ENCODE measurements around the gene STAB2. TPM values are rescaled to one million over a fixed set of nuclear protein-coding genes. Genes with fewer than 3 reads are reported as not detected.

Gene STAB2
- polyA plus RNA-seq, 1 of the 3 experiments (the other 2 are of a cell fraction), result not detected

DNA sequence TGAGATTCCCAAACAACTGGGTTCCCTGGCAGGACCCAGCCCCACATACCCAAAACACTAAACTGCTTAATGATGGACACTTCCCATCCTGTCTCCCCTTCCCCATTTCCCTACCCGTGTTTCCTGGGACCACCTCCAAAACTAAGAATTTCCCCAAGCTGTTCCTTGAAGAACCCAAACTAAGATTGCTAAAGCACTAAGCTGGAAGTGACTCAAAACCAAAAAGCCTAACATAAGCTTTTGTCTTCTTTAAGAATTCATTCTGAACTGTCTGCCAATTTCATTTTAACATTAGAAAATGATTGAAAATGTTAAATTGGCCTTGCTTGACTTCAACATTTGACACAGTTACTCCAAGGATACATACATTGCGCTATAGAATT lies 29.5 kb upstream of the STAB2 start (continued):
- TF ChIP-seq, protein P1, sequence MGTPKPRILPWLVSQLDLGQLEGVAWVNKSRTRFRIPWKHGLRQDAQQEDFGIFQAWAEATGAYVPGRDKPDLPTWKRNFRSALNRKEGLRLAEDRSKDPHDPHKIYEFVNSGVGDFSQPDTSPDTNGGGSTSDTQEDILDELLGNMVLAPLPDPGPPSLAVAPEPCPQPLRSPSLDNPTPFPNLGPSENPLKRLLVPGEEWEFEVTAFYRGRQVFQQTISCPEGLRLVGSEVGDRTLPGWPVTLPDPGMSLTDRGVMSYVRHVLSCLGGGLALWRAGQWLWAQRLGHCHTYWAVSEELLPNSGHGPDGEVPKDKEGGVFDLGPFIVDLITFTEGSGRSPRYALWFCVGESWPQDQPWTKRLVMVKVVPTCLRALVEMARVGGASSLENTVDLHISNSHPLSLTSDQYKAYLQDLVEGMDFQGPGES (IDR thresholded peaks at IDR 0.05; ENCODE audit: low read depth, low read length), result no peak
- TF ChIP-seq EP300 (IDR thresholded peaks at IDR 0.05; ENCODE audit: borderline replicate concordance in 1 of 2, low read depth in 1 of 2, low read length in 1 of 2), result no peak

DNA sequence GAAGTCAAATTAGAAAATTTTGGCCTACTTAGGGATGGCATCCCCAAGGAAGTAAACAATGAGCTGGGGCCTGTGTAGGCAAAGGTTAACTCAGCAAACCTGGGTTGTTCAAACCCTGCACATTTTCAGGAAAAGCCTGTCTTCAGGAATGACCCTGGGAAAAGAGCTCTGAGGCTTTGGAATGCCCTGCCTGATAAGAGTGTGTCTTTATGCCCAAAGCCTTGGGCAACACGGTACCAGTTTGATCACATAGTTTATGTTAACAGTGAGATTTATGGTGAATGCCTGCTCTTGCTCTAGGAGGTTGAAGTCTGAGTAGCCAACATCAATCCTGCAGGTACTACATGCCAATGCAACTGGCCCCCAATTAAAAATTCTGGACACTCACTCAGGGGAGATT lies 28.2 kb upstream of the STAB2 start:
- no peaks in the 10 kb centered on the region for H3K79me2 ChIP-seq (ENCODE audit: insufficient read depth)
- H3K4me2 ChIP-seq, result no peak overlapping the region
- no peaks in the 10 kb centered on the region for H3K9me3 ChIP-seq
- no peaks in the 10 kb centered on the region for H3K27me3 ChIP-seq (ENCODE audit: insufficient read depth)
- H3K36me3 ChIP-seq (replicated peaks in 1 of 2; ENCODE audit: control insufficient read depth in 1 of 2, insufficient read depth in 2 of 2, low read length in 1 of 2), result no peaks in the 10 kb centered on the region
- WGBS (ENCODE audit: low lambda C conversion rate), result no CpG with 5 or more reads among the region's 1 CpG
- H3K9ac ChIP-seq, result no peak overlapping the region
- ChIA-PET POLR2A (no interaction called here), CTCF (interaction anchor here (0.7 kb wide), 1 partner anchor 73 kb away, joined by 3 read pairs; no protein-coding TSS in a partner anchor)
- TF ChIP-seq FOXM1 (IDR thresholded peaks at IDR 0.05; ENCODE audit: low read depth), result no peak
- peaks cover 5% of the 10 kb centered on the region for H3F3A ChIP-seq (replicated peaks; ENCODE audit: insufficient read depth)
- H3K9me2 ChIP-seq, result no peaks in the 10 kb centered on the region
- no peak overlapping the region for H3K27ac ChIP-seq (ENCODE audit: low read depth in 2 of 2, low read length in 1 of 2)
- no peak for DNase-seq
- no peak overlapping the region for H3K4me3 ChIP-seq (ENCODE audit: low read depth in 2 of 2, low read length in 1 of 2)
- H2AFZ ChIP-seq (ENCODE audit: low read depth), result no peak overlapping the region
- H3K4me1 ChIP-seq (ENCODE audit: control insufficient read depth in 1 of 2, insufficient read depth in 2 of 2, low read depth in 1 of 2, low read length in 1 of 2), result peaks cover 0 to 5% of the 10 kb centered on the region in 2 experiments; a peak in 2 of 4 replicates
- no peaks in the 10 kb centered on the region for H4K20me1 ChIP-seq (ENCODE audit: insufficient read depth)

DNA sequence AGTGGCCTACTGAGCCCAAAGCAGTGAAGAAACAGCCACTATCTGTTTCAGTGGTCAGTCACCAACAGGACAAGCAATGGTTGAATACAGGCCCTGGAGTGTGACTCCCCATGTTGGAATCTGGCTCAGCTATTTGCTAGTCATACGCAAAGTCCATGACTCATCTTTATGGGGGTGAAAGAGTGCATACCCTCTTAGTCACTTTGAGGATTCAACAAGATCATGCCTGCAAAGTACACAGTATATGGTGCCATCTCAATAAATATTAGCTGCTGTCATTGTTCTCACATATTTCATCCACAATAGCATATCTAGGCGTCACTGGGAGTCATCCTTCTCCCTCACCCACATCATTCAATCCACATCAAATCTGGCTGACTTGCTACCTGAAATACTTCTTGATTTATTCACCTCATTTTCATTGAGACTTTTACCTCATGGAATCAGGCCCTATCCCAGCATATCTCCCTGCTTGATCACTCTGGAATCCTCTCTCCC lies 26.4 kb upstream of the STAB2 start:
- Histone ChIP-seq H3K9ac (peak overlapping the region; percentile 22; the same call in 1 of the 2 replicates), H3K4me2 (peak overlapping the region; percentile 42; the same call in 1 of the 2 replicates)
- 2% methylated on average over 2 of the region's 2 CpGs for WGBS (ENCODE audit: low lambda C conversion rate)
- TF ChIP-seq EP300 (IDR thresholded peaks at IDR 0.05; ENCODE audit: borderline replicate concordance in 1 of 2, low read depth in 1 of 2, low read length in 1 of 2) (peak in 1 of 2 experiments; percentile 85; a peak in 2 of 4 replicates), RXRA (IDR thresholded peaks at IDR 0.05; ENCODE audit: borderline replicate concordance, low read depth) (peak; percentile 89), SIN3A (IDR thresholded peaks at IDR 0.05; ENCODE audit: borderline replicate concordance, low read depth, low read length) (0 out of 2 replicates have a peak, but pooled peaks have one; percentile 21), YY1 (IDR thresholded peaks at IDR 0.05; ENCODE audit: low read depth) (peak; percentile 44; the same call in 1 of the 2 replicates), NFIC (IDR thresholded peaks at IDR 0.05; ENCODE audit: borderline replicate concordance) (peak; percentile 53; the same call in 1 of the 2 replicates), FOSL2 (IDR thresholded peaks at IDR 0.05; ENCODE audit: borderline replicate concordance, low read depth) (peak; percentile 100), FOXM1 (IDR thresholded peaks at IDR 0.05; ENCODE audit: low read depth) (no peak), TCF12 (IDR thresholded peaks at IDR 0.05) (peak; percentile 81), TAF1 (IDR thresholded peaks at IDR 0.05; ENCODE audit: borderline replicate concordance, low read depth, low read length) (no peak), GABPA (IDR thresholded peaks at IDR 0.05; ENCODE audit: low read depth) (no peak), TEAD4 (IDR thresholded peaks at IDR 0.05; ENCODE audit: borderline replicate concordance, insufficient read depth) (peak; percentile 94), EZH2phosphoT487 (IDR thresholded peaks at IDR 0.05; ENCODE audit: borderline replicate concordance, low read depth) (no peak), RCOR1 (IDR thresholded peaks at IDR 0.05; ENCODE audit: low read length) (no peak), JUND (IDR thresholded peaks at IDR 0.05) (peak; percentile 99), POLR2AphosphoS5 (IDR thresholded peaks at IDR 0.05; ENCODE audit: low read depth, low read length) (peak; percentile 79; the same call in 1 of the 2 replicates)
- TF ChIP-seq, protein P2, sequence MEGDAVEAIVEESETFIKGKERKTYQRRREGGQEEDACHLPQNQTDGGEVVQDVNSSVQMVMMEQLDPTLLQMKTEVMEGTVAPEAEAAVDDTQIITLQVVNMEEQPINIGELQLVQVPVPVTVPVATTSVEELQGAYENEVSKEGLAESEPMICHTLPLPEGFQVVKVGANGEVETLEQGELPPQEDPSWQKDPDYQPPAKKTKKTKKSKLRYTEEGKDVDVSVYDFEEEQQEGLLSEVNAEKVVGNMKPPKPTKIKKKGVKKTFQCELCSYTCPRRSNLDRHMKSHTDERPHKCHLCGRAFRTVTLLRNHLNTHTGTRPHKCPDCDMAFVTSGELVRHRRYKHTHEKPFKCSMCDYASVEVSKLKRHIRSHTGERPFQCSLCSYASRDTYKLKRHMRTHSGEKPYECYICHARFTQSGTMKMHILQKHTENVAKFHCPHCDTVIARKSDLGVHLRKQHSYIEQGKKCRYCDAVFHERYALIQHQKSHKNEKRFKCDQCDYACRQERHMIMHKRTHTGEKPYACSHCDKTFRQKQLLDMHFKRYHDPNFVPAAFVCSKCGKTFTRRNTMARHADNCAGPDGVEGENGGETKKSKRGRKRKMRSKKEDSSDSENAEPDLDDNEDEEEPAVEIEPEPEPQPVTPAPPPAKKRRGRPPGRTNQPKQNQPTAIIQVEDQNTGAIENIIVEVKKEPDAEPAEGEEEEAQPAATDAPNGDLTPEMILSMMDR (IDR thresholded peaks at IDR 0.05), result no peak
- TF ChIP-seq, protein P3, sequence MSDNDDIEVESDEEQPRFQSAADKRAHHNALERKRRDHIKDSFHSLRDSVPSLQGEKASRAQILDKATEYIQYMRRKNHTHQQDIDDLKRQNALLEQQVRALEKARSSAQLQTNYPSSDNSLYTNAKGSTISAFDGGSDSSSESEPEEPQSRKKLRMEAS (IDR thresholded peaks at IDR 0.05; ENCODE audit: low read depth), result peak; percentile 53; the same call in 1 of the 2 replicates
- TF ChIP-seq, protein P1 (IDR thresholded peaks at IDR 0.05; ENCODE audit: low read depth, low read length), result no peak
- TF ChIP-seq, protein P4, sequence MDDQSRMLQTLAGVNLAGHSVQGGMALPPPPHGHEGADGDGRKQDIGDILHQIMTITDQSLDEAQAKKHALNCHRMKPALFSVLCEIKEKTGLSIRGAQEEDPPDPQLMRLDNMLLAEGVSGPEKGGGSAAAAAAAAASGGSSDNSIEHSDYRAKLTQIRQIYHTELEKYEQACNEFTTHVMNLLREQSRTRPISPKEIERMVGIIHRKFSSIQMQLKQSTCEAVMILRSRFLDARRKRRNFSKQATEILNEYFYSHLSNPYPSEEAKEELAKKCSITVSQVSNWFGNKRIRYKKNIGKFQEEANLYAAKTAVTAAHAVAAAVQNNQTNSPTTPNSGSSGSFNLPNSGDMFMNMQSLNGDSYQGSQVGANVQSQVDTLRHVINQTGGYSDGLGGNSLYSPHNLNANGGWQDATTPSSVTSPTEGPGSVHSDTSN (IDR thresholded peaks at IDR 0.05), result peak; percentile 87

More for the DNA sequence above, 26.4 kb upstream of the STAB2 start:
- ChIA-PET POLR2A (no interaction called here), CTCF (interaction anchor here (0.7 to 1.7 kb wide), 3 partner anchors 12 to 677 kb away, joined by 3 to 7 read pairs (median 3); no protein-coding TSS in a partner anchor)
- no peaks in the 10 kb centered on the region for H3K9me2 ChIP-seq
- no peaks in the 10 kb centered on the region for H3K79me2 ChIP-seq (ENCODE audit: insufficient read depth)
- H4K20me1 ChIP-seq (ENCODE audit: insufficient read depth), result no peaks in the 10 kb centered on the region
- H3K27ac ChIP-seq (ENCODE audit: low read depth in 2 of 2, low read length in 1 of 2), result peak overlapping the region in 1 of 2 experiments; percentile 86; a peak in 2 of 4 replicates
- H3K4me3 ChIP-seq (ENCODE audit: low read depth in 2 of 2, low read length in 1 of 2), result no peak overlapping the region
- H3K4me1 ChIP-seq (ENCODE audit: control insufficient read depth in 1 of 2, insufficient read depth in 2 of 2, low read depth in 1 of 2, low read length in 1 of 2), result peaks cover 0 to 5% of the 10 kb centered on the region in 2 experiments; a peak in 2 of 4 replicates
- peaks cover 5% of the 10 kb centered on the region for H3F3A ChIP-seq (replicated peaks; ENCODE audit: insufficient read depth)
- no peak for DNase-seq
- peak overlapping the region; percentile 54; the same call in 1 of the 2 replicates for H2AFZ ChIP-seq (ENCODE audit: low read depth)
- H3K9me3 ChIP-seq, result 0 out of 2 replicates have a peak, but pooled peaks cover 2% of the 10 kb centered on the region
- no peaks in the 10 kb centered on the region for H3K36me3 ChIP-seq (replicated peaks in 1 of 2; ENCODE audit: control insufficient read depth in 1 of 2, insufficient read depth in 2 of 2, low read length in 1 of 2)
- H3K27me3 ChIP-seq (ENCODE audit: insufficient read depth), result no peaks in the 10 kb centered on the region

All from SK-N-SH (cell line).